ENCODE results near the gene TMED7.

DNA sequence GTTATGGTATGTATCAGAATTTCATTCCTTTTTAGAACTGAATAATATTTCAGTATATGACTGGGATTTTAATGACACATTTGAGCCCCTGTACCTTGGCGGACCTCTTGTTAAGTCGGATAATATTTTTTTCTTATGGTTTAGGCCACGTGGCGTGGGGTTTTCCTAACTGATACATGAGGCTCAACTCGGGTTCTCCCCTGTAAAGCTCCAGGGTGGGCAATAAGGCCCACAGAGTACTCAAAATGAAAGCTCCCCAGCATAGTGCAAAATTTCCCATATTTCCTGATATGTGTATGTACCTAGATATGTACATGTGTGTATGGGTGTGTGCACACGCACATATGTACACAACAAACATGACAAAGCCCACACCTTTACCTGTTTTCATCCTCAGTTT lies 48.1 kb downstream of the TMED7 start:
- TF ChIP-seq, protein P1, sequence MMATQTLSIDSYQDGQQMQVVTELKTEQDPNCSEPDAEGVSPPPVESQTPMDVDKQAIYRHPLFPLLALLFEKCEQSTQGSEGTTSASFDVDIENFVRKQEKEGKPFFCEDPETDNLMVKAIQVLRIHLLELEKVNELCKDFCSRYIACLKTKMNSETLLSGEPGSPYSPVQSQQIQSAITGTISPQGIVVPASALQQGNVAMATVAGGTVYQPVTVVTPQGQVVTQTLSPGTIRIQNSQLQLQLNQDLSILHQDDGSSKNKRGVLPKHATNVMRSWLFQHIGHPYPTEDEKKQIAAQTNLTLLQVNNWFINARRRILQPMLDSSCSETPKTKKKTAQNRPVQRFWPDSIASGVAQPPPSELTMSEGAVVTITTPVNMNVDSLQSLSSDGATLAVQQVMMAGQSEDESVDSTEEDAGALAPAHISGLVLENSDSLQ (IDR thresholded peaks at IDR 0.05): no peak
- TF ChIP-seq FOXM1 (IDR thresholded peaks at IDR 0.05; ENCODE audit: borderline replicate concordance): no peak
- TF ChIP-seq ZNF384 (IDR thresholded peaks at IDR 0.05): no peak
- TF ChIP-seq TARDBP (IDR thresholded peaks at IDR 0.05): no peak
- TF ChIP-seq SP1 (IDR thresholded peaks at IDR 0.05): no peak
- TF ChIP-seq FOXK2 (IDR thresholded peaks at IDR 0.05): no peak
- TF ChIP-seq NFRKB (IDR thresholded peaks at IDR 0.05): no peak
- TF ChIP-seq L3MBTL2 (conservative IDR thresholded peaks at IDR 0.05): no peak
- no peak for TF ChIP-seq ELF4 (IDR thresholded peaks at IDR 0.05)
